NOMO-1 (cell line): Measurements from ENCODE around the gene SLC22A25.
"Not testable (repeated sequence)": the region's sequence is repeated elsewhere in the genome, so short reads cannot be mapped to it uniquely, and the experiment has no call there.

ENCODE experiments used
- DNase-seq, 2 experiments: peaks; one replicate each; lab custom pipeline; 2025; ENCODE audit not compliant: unreplicated experiment in 2 of 2; lab: John Stamatoyannopoulos, UW

SLC22A25 gene

GRCh38 chr11:63243533-63243932, at the start of gene SLC22A25:
TSS of gene SLC22A25 (minus strand) at chr11:63243599. CDS start at chr11:63229652, 13,947 bp downstream.
- DNase-seq, result no peak

GRCh38 chr11:63290285-63290684, 46.9 kb upstream of the SLC22A25 start:
- no peak for DNase-seq

DNA sequence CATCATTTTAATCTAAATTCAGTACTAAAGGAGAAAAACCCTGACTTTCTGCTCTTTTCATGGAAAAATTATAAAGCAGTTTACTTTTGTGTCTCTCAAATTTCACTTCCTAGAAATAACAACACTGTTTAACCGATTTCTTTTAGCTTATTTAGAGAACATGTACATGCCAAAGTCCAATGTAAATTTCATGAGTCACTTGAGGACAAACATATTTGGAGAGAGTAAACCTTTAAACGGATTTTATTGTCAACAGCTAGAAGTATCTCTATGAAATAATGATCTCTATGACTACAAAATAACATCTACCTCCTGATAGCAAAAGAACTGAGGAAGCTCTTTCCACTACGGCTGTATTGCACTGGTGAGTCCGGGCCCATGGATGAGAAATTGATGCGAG, 46.3 kb upstream of the SLC22A25 start:
- no peak for DNase-seq

DNA sequence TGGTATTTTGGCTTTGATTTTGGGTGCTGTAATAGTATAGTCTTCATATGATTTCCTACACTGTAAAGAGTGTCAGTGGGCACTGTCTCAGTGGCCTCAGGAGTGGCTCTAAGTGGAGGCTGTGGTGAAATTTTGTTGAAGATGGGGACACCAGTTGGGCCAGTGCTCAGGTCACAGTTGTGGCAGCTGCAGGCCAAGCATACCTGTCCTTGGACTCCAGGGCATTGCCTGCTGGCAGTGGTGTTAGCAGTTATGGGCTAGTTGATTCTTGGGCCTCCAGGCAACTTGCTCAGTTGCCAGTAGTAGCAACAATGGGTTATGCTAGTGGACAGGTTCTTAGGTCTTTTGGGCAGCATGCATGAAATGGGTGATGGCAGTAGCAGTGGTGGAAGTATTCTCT, 39.2 kb upstream of the SLC22A25 start:
- DNase-seq, result no peak

GRCh38 chr11:63280920-63281319, 37.5 kb upstream of the SLC22A25 start:
- DNase-seq, result no peak

DNA sequence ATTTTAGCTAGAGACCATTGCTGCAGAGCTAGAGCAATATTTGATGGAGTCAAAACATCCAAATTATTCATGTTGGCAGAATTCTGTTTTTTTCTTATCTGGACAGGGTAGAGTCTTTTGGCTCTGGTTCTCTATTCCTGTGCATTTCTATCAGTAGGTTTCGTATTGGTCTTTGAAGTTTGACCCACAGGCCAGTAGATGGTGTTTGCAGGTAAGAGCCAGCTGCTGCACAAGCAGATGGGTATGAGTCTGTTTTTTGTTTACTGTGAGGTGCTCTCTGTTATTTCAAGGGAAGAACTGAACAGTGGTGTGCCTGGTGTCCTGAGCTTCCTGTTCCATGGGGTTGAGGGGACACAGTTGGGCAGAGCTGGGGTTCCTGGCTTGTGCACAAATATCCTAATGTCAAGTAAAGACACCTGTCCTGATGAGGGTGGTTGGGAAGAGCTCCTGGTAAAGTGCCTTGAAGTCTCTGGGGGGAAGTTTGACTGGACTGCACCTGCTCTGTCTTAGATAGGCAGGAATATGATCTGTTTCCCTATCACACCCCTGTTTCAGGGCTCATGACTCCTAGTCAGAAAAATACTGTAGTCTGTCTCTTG, 34.0 kb upstream of the SLC22A25 start:
- no peak for DNase-seq

- no peak for DNase-seq
Measured at GRCh38 chr11:63274776-63275175, 31.4 kb upstream of the SLC22A25 start.

DNA sequence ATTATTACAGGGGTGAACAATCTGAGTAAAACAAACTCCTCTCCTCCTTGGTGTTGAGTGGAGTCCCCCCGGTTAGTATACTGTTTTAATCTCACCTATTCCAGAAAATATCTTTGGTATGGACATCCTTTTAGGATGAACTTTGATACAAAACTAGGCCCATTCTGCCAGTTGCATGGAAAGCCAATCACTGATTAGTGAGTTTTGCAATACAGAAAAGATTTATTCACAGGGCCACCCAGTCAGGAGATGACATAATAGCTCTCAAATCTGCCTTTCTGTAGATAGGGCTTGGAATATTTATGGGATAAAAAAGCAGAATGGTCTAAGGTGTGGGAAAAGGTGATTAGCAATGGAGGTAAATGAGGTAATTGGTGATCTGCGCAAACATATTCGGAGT, 30.3 kb upstream of the SLC22A25 start:
- DNase-seq, result no peak

DNA sequence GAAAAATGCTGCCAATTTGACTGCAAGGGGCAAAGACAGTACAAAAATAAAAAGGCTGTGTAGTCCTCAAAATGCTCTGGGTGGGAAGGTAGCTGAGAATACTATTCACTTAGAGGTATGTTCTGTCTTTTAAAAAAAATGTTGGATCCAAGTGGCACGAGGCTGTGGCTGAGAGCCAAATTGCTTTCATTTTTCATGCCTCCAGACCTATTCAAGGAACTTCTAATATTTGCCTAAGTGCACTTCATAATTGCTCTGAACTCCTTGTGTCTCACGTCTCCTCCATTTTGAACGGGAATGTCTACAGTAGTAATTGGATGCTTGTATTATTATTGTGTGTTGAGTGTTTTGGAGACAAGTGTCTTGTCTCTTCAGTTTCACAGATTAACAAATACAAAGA, 19.1 kb upstream of the SLC22A25 start:
- DNase-seq, result no peak

GRCh38 chr11:63251312-63251711, 7.9 kb upstream of the SLC22A25 start:
- no peak for DNase-seq

- DNase-seq, result no peak
Measured at GRCh38 chr11:63250162-63251050, 7.0 kb upstream of the SLC22A25 start.

GRCh38 chr11:63248966-63249365, 5.6 kb upstream of the SLC22A25 start:
- DNase-seq, result no peak

GRCh38 chr11:63247237-63248002, 4.0 kb upstream of the SLC22A25 start:
- not testable (repeated sequence) for DNase-seq

GRCh38 chr11:63246045-63246444, 2.6 kb upstream of the SLC22A25 start:
- no peak for DNase-seq

DNA sequence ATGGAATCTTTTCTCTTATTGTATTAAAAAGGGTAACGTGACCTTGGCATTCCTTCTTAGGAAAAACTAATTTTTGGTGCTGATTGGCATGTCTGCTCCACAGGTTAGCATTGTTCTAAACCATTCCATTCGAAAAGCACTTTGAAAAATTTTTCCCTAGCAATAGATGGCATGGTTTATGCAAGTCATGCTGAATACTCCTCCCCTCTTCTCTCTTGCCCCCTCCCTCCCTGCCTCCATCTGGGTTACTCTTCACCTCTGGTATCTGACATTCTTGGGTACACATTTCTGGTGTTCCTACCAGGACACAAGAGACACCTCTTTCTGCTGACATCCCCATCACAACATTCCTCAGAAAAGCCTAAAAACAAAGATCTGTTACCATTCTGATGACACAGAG, 1.5 kb upstream of the SLC22A25 start:
- no peak for DNase-seq

- DNase-seq, result no peak
Measured at GRCh38 chr11:63242089-63242781, 1.2 kb downstream of the SLC22A25 start.

DNA sequence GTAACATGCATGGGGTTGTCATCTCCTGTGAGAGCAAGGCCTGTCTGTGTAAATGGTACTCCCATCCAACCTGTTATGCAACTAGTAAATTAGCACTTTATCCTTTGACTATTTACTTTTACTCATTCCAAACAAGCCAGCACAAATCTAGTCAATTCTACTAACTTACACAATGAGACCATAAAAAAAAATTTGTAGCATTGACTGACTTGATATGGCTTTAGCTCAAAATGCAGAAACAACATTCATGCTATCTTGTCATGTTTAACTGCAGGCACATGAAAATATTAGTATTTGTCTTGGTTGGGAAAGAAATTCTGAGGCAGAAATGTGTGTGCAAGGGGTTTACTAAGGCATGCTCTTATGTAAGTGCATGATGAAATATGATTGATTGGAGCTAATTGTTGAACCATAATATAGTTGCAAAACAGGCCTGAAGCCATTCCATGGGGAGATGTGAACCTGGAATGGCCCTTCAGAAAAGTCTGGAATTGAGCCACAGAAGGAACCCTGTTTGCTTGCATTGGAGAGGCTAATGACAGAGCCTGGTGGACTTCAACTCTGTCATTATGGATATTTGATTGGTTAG, 2.5 kb downstream of the SLC22A25 start:
- no peak for DNase-seq

- no peak for DNase-seq
Measured at GRCh38 chr11:63240098-63240497, 3.3 kb downstream of the SLC22A25 start.

DNA sequence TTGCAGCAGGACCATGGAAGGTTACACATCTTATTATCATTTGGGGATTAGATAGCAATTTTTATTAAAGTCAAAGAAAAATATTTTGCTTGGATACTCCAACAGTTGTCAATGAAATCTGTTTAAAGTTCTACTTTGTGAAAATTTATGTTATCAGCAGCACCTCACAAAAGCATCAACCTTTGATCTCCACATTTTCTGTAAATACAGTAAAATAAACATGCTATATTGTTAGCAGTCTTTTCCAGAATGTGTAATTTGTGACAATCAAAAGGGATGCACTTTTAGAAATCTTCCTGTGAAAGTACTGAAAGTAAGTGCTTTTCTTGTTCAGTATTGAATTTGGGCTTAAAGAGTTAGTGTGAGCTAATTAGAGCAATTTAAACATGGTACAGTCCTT, 4.1 kb downstream of the SLC22A25 start:
- no peak for DNase-seq

DNA sequence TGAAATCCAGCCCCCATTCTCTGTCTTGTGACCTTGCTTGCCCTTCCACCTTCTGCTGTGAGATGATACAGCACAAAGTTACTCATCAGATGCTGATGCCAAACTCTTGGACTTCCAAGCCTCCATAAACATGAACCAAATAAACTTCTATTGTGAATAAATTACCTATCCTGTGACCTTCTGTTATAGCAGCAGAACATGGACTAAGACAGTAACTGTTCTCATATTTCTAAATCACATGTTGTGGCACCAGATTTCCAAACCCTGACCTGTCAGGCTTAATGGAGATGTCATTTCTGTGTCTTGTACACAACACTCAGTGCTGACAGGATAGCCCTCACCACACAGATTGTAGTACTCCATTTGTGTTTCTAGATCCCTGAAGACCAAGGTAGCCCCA, 6.0 kb downstream of the SLC22A25 start:
- no peak for DNase-seq
